CD4-positive, CD25-positive, alpha-beta regulatory T cell (primary cell): Measurements from ENCODE around the gene RNU6-9. TPM values are rescaled to one million over a fixed set of nuclear protein-coding genes. Genes with fewer than 3 reads are reported as not detected.

Experiments
- ATAC-seq, 2 donors: fragments of 150-1000 bp; cut with Tn5 transposase; one replicate each; pipeline ENCODE4 v1.10.0; 2021; ENCODE audit warnings: low read depth in 2 of 2, moderate number of reproducible peaks in 2 of 2, moderate library complexity in 1 of 2
- DNase-seq, 3 donors: peaks; one replicate each; pipeline versions ENCODE4 v3.0.0 to v3.0.0-alpha.2; 2012 to 2022; ENCODE audit warnings: mixed read lengths in 1 of 3
- H3K27ac ChIP-seq: one replicate; pipeline ENCODE4 v1.7.0; 2013; ENCODE audit warnings: mild to moderate bottlenecking, low read length; ENCODE audit not compliant: insufficient read depth, poor library complexity, severe bottlenecking
- H3K27me3 ChIP-seq: one replicate; pipeline ENCODE4 v1.7.0; 2013; ENCODE audit warnings: low read length; ENCODE audit not compliant: control insufficient read depth, insufficient read depth
- H3K36me3 ChIP-seq: one replicate; pipeline ENCODE4 v1.7.0; 2013; ENCODE audit warnings: mild to moderate bottlenecking, low read length, moderate library complexity; ENCODE audit not compliant: control insufficient read depth, insufficient read depth
- H3K4me1 ChIP-seq: 2 replicates; pipeline ENCODE4 v1.7.0; 2013; ENCODE audit warnings: mild to moderate bottlenecking, low read length; ENCODE audit not compliant: insufficient read depth, control insufficient read depth, poor library complexity, severe bottlenecking
- H3K4me3 ChIP-seq: one replicate; pipeline ENCODE4 v1.7.0; 2013; ENCODE audit warnings: low read depth, mild to moderate bottlenecking, low read length, moderate library complexity
- H3K9me3 ChIP-seq, 2 experiments: 1 replicate in 1 of 2; 2 replicates in 1 of 2; pipeline ENCODE4 v1.7.0; 2013; ENCODE audit warnings: low read length in 2 of 2, mild to moderate bottlenecking in 1 of 2, moderate library complexity in 1 of 2; ENCODE audit not compliant: control insufficient read depth in 2 of 2
- H3K27ac Mint-ChIP-seq, 3 donors: one replicate each; pipeline ENCODE4 v1.8.0; 2020 to 2022; ENCODE audit warnings: mild to moderate bottlenecking in 3 of 3, mixed read lengths in 3 of 3, moderate library complexity in 2 of 3
- H3K27me3 Mint-ChIP-seq: one replicate; pipeline ENCODE4 v1.8.0; 2022; ENCODE audit warnings: mild to moderate bottlenecking, mixed read lengths
- H3K36me3 Mint-ChIP-seq: one replicate; pipeline ENCODE4 v1.8.0; 2020; ENCODE audit warnings: mixed read lengths
- H3K4me1 Mint-ChIP-seq, 4 donors: one replicate each; pipeline ENCODE4 v1.8.0; 2020 to 2022; ENCODE audit warnings: mixed read lengths in 4 of 4, mild to moderate bottlenecking in 1 of 4
- H3K4me3 Mint-ChIP-seq, 4 donors: one replicate each; pipeline ENCODE4 v1.8.0; 2020 to 2022; ENCODE audit warnings: mild to moderate bottlenecking in 4 of 4, mixed read lengths in 4 of 4, moderate library complexity in 3 of 4
- H3K9me3 Mint-ChIP-seq, 7 donors: one replicate each; pipeline ENCODE4 v1.8.0; 2020 to 2022; ENCODE audit warnings: mixed read lengths in 7 of 7, mild to moderate bottlenecking in 3 of 7, moderate library complexity in 2 of 7
- polyA plus RNA-seq, 4 donors: library from polyadenylated mRNA; unstranded; fragments of 300-500 nt; fragmentation: Illumina TruSeq; gene quantifications; one replicate each; pipeline ENCODE4 v1.2.3, GENCODE V29; 2021
- total RNA-seq: library from RNA; stranded (reverse); gene quantifications from one replicate; pipeline ENCODE4 v1.2.3, GENCODE V29; 2022

RNU6-9 gene
- total and polyA plus RNA-seq, 5 donors from 2014 or later: not detected

- no peaks in the 10 kb centered on the region for H3K9me3 ChIP-seq
- Mint-ChIP-seq H3K36me3 (peaks cover 3% of the 10 kb centered on the region), H3K27ac (no peak overlapping the region), H3K27me3 (no peaks in the 10 kb centered on the region), H3K4me1 (peaks cover 0 to 28% (median 18%) of the 10 kb centered on the region in 4 donors), H3K4me3 (no peak overlapping the region), H3K9me3 (peaks cover 0 to 3% (median 0%) of the 10 kb centered on the region in 7 donors)
- peaks cover 18% of the 10 kb centered on the region for H3K4me1 ChIP-seq
- no peaks in the 10 kb centered on the region for H3K36me3 ChIP-seq
- ATAC-seq: no peak
- no peak for DNase-seq
- no peak overlapping the region for H3K27ac ChIP-seq
- no peak overlapping the region for H3K4me3 ChIP-seq
- H3K27me3 ChIP-seq: no peaks in the 10 kb centered on the region
Measured at GRCh38 chr19:942133-942645, 48.9 kb downstream of the RNU6-9 start.

Other genes starting within 250 kb of the RNU6-9 start
- gene RNF126, start 230.3 kb upstream of the RNU6-9 start, total RNA-seq: 124 TPM
- gene RNF126, start 230.3 kb upstream of the RNU6-9 start, polyA plus RNA-seq: 10 to 100 TPM; 57.2 to 80.8 (median 76.9) TPM
- 0.64 TPM for gene FSTL3, start 217.1 kb upstream of the RNU6-9 start, total RNA-seq
- 1 to 10 TPM in 1 of 4 donors, under 1 TPM in 3; 0.55 to 2.1 (median 0.71) TPM for gene FSTL3, start 217.1 kb upstream of the RNU6-9 start, polyA plus RNA-seq
- gene PRSS57, start 198.0 kb upstream of the RNU6-9 start, total RNA-seq: 3.3 TPM
- gene PRSS57, start 198.0 kb upstream of the RNU6-9 start, polyA plus RNA-seq: not detected
- not detected for gene PALM, start 184.5 kb upstream of the RNU6-9 start, total RNA-seq
- gene PALM, start 184.5 kb upstream of the RNU6-9 start, polyA plus RNA-seq: not detected
- gene MISP, start 142.4 kb upstream of the RNU6-9 start, total RNA-seq: not detected
- not detected for gene MISP, start 142.4 kb upstream of the RNU6-9 start, polyA plus RNA-seq
- gene PTBP1, start 96.0 kb upstream of the RNU6-9 start, total RNA-seq: 308 TPM
- 100 to 1,000 TPM; 108 to 132 (median 126) TPM for gene PTBP1, start 96.0 kb upstream of the RNU6-9 start, polyA plus RNA-seq
- not detected for gene PLPPR3, start 71.5 kb upstream of the RNU6-9 start, total RNA-seq
- not detected for gene PLPPR3, start 71.5 kb upstream of the RNU6-9 start, polyA plus RNA-seq
- gene AZU1, start 65.6 kb upstream of the RNU6-9 start, total RNA-seq: 0.59 TPM
- gene AZU1, start 65.6 kb upstream of the RNU6-9 start, polyA plus RNA-seq: not detected
- gene PRTN3, start 52.5 kb upstream of the RNU6-9 start, total RNA-seq: not detected
- gene PRTN3, start 52.5 kb upstream of the RNU6-9 start, polyA plus RNA-seq: not detected
- not detected for gene ELANE, start 41.2 kb upstream of the RNU6-9 start, total RNA-seq
- gene ELANE, start 41.2 kb upstream of the RNU6-9 start, polyA plus RNA-seq: not detected
- gene CFD, start 33.8 kb upstream of the RNU6-9 start, total RNA-seq: 1.9 TPM
- gene CFD, start 33.8 kb upstream of the RNU6-9 start, polyA plus RNA-seq: 1 to 10 TPM; 2.0 to 6.4 (median 2.5) TPM
- 71.5 TPM for gene MED16, start 297 bp upstream of the RNU6-9 start, total RNA-seq
- 10 to 100 TPM; 61.9 to 91.7 (median 81.4) TPM for gene MED16, start 297 bp upstream of the RNU6-9 start, polyA plus RNA-seq
- gene R3HDM4, start 19.7 kb downstream of the RNU6-9 start, total RNA-seq: 266 TPM
- 100 to 1,000 TPM; 249 to 283 (median 267) TPM for gene R3HDM4, start 19.7 kb downstream of the RNU6-9 start, polyA plus RNA-seq
- gene KISS1R, start 23.8 kb downstream of the RNU6-9 start, total RNA-seq: 0.86 TPM
- 1 to 10 TPM in 1 of 4 donors, under 1 TPM in 2, not detected in 1; 0.21 to 1.2 (median 0.48) TPM for gene KISS1R, start 23.8 kb downstream of the RNU6-9 start, polyA plus RNA-seq
- gene ARID3A, start 32.6 kb downstream of the RNU6-9 start, total RNA-seq: 14.4 TPM
- 1 to 10 TPM in 2 of 4 donors, under 1 TPM in 2; 0.63 to 1.4 (median 0.99) TPM for gene ARID3A, start 32.6 kb downstream of the RNU6-9 start, polyA plus RNA-seq
- 23.8 TPM for gene WDR18, start 90.9 kb downstream of the RNU6-9 start, total RNA-seq
- 10 to 100 TPM; 55.4 to 71.1 (median 64.9) TPM for gene WDR18, start 90.9 kb downstream of the RNU6-9 start, polyA plus RNA-seq
- not detected for gene GRIN3B, start 106.9 kb downstream of the RNU6-9 start, total RNA-seq
- not detected for gene GRIN3B, start 106.9 kb downstream of the RNU6-9 start, polyA plus RNA-seq
- gene TMEM259, start 127.6 kb downstream of the RNU6-9 start, total RNA-seq: 339 TPM
- gene TMEM259, start 127.6 kb downstream of the RNU6-9 start, polyA plus RNA-seq: 10 to 100 TPM; 51.6 to 67.1 (median 54.2) TPM
- gene RNU6-2, start 128.0 kb downstream of the RNU6-9 start, total RNA-seq: not detected
- gene RNU6-2, start 128.0 kb downstream of the RNU6-9 start, polyA plus RNA-seq: not detected
- 397 TPM for gene CNN2, start 133.1 kb downstream of the RNU6-9 start, total RNA-seq
- gene CNN2, start 133.1 kb downstream of the RNU6-9 start, polyA plus RNA-seq: 100 to 1,000 TPM; 378 to 426 (median 401) TPM
- gene ABCA7, start 146.6 kb downstream of the RNU6-9 start, total RNA-seq: 161 TPM
- 10 to 100 TPM in 1 of 4 donors, 1 to 10 TPM in 3; 3.4 to 13.3 (median 6.9) TPM for gene ABCA7, start 146.6 kb downstream of the RNU6-9 start, polyA plus RNA-seq
- gene ARHGAP45, start 173.7 kb downstream of the RNU6-9 start, total RNA-seq: 756 TPM
- 100 to 1,000 TPM; 258 to 297 (median 277) TPM for gene ARHGAP45, start 173.7 kb downstream of the RNU6-9 start, polyA plus RNA-seq
- 72.4 TPM for gene POLR2E, start 201.9 kb downstream of the RNU6-9 start, total RNA-seq
- gene POLR2E, start 201.9 kb downstream of the RNU6-9 start, polyA plus RNA-seq: 100 to 1,000 TPM; 120 to 145 (median 133) TPM
- gene GPX4, start 210.5 kb downstream of the RNU6-9 start, total RNA-seq: 112 TPM
- gene GPX4, start 210.5 kb downstream of the RNU6-9 start, polyA plus RNA-seq: 100 to 1,000 TPM; 318 to 406 (median 354) TPM